ENCODE data around the gene SLC9A9.

GRCh38 chr3:143450632-143451031 is 397.6 kb downstream of the SLC9A9 start:
- TF ChIP-seq CTCF (IDR thresholded peaks at IDR 0.05) (no peak), POLR2A (IDR thresholded peaks at IDR 0.05) (no peak)
